GM23248 (cell line): Measurements from ENCODE around the gene GCH1.

Experiments
- EZH2 ChIP-seq: fragments of 200-600 bp; sonication (generic); IDR thresholded peaks from 2 replicates; pipeline ENCODE4 v1.6.1; 2018; ENCODE audit warnings: antibody characterized with exemption, mild to moderate bottlenecking; ENCODE audit not compliant: insufficient read depth, poor library complexity, severe bottlenecking
- EZH2phosphoT487 ChIP-seq: fragments of 200-600 bp; sonication (generic); IDR thresholded peaks from 2 replicates; pipeline ENCODE4 v1.6.1; 2018; ENCODE audit warnings: antibody characterized with exemption, moderate library complexity, mild to moderate bottlenecking, low read depth; ENCODE audit not compliant: insufficient read depth

- TF ChIP-seq EZH2phosphoT487 (no peak), EZH2 (no peak)
Observed at GRCh38 chr14:54857830-54858269, 44.8 kb downstream of the GCH1 start.
